Effector CD4-positive, alpha-beta T cell (primary cell): ENCODE measurements around the gene FGGY.
"Not testable (repeated sequence)": the region's sequence is repeated elsewhere in the genome, so short reads cannot be mapped to it uniquely, and the experiment has no call there.

Experiments
- DNase-seq: peaks from one replicate; pipeline ENCODE4 v3.0.0-alpha.2; 2020

The FGGY gene

GRCh38 chr1:59718064-59718988, 421.4 kb downstream of the FGGY start:
- no peak for DNase-seq

DNA sequence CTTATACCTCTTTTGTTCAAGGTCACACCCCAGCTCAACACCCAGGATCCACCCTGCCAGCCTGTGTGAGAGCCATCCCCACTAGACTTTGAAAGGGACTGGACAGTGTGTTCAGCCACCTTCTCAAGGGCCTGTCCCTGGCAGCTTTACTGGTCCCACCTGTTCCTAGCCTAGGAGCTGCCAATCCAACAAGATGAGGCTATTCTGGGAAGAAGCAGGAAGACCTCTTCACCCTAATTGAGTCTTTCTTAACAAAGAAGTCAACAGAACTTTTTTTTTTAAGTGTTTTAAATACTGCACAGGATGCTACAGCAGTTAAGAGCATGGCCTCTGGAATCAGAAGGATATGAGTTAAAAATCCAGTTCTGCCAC, 422.1 kb downstream of the FGGY start:
- no peak for DNase-seq

DNA sequence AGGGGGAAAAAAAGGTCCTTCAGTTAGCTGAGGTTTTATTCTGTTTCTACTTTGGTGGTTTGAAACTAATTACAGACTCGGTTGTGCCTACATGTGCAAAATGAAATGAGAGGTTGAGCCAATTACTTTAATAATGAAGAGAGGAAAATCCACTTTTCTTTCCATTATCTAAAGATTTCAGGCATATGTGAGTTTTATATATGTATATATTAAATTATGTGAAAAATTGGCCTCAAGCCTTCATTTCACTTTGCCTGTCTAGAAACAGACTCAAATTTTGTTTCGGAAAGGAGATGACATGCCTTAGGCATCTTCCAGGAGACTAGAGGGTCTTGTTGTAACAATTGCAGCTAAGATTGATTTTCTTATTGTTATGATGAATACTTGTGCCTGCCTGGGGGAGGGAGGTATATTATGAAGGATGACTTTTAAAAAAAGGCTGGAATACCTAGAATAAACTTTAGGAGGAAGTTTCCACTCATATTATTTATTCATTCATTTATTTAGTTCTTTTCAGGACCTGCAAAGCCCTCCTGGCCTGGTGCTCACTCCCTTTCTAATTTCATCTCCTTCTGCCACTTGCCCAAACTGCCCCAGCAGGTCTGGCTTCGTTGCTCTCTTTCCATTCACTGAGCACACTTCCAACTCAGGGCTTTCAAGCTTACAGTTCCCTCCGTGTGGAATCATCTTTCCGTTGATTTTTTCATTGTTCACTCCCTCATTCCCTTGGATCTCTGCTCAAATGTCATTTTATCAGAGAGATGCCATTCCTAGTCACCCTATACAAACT, 423.6 kb downstream of the FGGY start:
- DNase-seq, result no peak

GRCh38 chr1:59730302-59730701, 433.4 kb downstream of the FGGY start:
- DNase-seq, result no peak

DNA sequence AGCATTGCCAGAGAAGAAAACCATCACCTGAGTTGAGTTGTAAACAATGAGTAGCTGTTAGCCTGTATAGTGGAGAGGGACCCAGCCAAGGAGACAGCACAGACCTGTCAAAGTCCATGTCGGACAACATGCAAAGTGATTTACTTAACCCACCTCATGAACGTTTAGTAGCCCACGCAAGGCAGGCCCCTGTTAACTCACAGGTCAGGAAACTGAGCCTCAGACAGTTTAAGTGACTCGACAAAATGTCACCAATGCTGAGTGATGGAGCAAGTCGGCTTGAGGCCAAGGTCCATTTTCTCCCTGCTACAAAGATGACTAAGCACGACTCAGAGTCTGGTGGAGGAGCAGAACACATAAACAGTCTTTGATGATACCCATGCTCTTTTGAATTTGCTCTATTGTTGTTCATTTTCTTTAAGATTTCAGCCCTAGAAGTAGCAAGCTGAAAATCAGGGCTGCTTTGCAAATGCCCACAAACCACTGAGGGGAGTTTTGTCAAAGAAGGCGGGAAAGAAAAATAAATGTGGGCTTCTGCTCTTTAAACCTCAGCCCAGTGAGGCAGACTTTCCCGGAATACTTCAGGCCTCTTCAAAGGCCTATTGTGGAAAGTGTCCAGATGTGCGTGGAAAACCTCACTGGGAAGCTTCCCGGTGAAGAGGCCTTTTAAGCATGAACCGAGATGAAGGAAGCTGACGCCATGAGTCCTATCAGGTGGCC, 434.0 kb downstream of the FGGY start:
- DNase-seq, result no peak

GRCh38 chr1:59731591-59731990, 434.7 kb downstream of the FGGY start:
- no peak for DNase-seq

DNA sequence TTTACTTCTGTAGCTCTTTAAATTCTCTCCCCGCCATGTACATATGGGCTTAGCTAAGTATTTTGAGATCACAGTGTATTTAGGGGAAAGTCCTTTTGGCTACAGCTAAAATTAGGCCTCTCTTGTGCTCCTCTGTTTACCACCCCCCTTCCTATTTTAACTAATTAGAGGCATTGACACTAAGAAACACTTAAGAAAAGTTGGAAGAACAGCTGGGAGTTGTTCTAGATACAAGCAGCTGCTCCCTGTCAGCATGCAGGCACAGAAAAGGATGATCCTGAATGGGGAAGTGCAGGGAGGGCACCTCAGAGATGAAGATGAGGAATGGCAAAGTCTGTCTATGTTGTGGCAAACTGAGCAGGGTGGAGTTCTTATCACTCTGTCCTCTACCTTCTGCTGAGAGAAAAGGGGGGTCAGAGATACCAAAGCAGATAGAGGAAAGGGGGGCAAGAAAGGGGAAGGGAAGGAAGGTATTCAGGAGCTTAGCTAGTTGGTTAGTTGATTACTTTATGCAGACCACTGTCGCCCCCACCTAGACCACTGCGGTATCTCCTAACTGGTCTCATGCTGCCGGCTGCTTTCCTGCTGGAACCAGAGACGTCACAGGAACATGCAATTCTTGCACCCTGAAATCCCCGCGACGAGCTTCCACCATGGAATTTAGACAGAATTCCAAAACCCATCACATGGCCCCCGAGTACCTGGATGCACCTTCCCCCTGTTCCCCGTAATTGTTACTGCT, 435.5 kb downstream of the FGGY start:
- no peak for DNase-seq

GRCh38 chr1:59733443-59734141, 436.7 kb downstream of the FGGY start:
- DNase-seq, result no peak

GRCh38 chr1:59735927-59736326, 439.0 kb downstream of the FGGY start:
- DNase-seq, result not testable (repeated sequence)

- DNase-seq, result no peak
These were observed 439.9 kb downstream of the FGGY start for GRCh38 chr1:59736744-59737143.

- DNase-seq, result no peak
These were observed 440.7 kb downstream of the FGGY start for GRCh38 chr1:59737638-59738037.

DNA sequence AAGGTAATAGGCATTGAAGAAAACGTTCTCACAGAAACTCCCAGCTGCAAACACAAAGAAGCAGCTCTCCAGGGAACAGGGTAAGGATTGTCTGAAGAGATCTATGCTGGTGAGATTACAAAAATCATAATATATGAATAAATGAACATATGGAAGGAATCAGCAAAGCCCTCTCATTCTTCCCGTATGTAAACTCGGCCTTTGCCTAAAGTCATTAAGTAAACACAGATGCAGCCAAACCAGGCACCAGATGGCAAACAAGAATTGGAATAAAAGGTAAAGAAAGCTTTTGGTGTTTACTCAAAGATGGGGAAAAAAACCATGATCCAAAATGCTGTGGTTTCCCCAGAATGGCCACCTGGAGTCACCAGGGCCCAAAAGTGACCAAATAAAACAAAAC, 441.3 kb downstream of the FGGY start:
- no peak for DNase-seq

DNA sequence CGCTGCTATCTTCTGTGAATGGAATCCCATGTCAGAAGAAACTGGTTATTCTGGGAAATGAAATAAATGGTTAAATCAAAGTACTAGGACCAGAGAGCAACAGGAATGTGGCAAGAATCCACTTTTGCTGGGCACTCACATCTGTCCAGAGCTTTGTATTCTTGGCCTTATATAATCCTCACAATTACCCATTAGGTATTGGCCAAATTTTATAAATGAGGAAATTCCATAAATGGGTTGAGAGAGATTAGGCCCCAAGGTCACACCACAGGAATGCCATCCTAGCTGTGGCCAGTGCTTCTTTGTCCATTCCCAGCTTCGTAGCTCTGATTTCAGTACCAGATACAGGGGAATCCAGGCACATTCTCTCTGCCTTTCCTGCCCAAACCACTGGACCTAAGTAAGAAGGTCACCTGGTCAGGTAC, 441.7 kb downstream of the FGGY start:
- no peak for DNase-seq

- DNase-seq, result no peak
These were observed 442.2 kb downstream of the FGGY start for GRCh38 chr1:59739111-59739510.

GRCh38 chr1:59742526-59742925, 445.6 kb downstream of the FGGY start:
- DNase-seq, result no peak

GRCh38 chr1:59743324-59744091, 446.6 kb downstream of the FGGY start:
- DNase-seq, result no peak

- no peak for DNase-seq
These were observed 450.6 kb downstream of the FGGY start for GRCh38 chr1:59747420-59748024.

DNA sequence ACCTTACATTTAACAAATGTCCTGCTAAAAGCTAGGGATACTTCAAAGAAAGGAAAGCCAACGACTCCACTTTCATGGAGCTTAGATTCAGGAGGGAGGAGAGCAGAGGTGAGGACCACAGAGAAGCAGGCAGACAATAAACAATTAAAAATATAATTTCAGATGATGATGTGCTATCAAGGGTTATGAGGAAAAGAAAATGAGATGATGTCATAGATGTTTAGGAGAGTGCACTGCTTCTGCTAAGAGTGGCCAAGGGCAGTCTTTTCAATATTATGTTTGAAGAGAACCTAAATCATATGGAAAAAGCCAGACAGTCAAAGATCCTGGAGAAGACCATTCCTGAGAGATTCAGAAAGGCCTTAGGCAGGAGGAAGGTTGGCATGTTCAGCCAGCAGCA, 451.2 kb downstream of the FGGY start:
- DNase-seq, result no peak

GRCh38 chr1:59750328-59751003, 453.6 kb downstream of the FGGY start:
- DNase-seq, result no peak

DNA sequence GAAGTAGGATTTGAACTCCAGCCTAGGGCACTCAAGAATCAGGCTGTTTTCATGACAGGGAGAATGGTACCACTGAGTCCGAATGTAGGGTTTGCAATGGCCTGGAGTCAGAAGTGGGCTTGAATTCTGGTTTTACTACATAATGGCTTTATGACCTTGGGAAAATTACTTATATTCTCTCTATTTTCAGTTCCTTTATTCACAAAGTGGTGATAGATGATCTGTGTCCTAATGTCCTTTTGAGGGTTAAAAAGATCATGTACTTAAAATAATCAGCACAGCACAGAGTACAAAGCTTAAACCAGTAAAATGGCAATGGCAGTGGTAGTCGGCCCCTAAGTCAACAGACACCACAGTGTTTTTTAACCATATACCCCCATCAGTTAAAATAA, 454.1 kb downstream of the FGGY start:
- no peak for DNase-seq
